Lower leg skin (tissue), 4 donors: ENCODE measurements around the gene FHL2. TPM values are rescaled to one million over a fixed set of nuclear protein-coding genes. Genes with fewer than 3 reads are reported as not detected.

Source experiments
- DNase-seq, 2 donors: peaks; one replicate each; pipeline ENCODE4 v3.0.0-alpha.2; 2019; ENCODE audit warnings: low spot score in 2 of 2
- H3K4me3 ChIP-seq: fragments of 200-600 bp; sonication (generic); 2 replicates; pipeline ENCODE4 v1.5.1; 2017; ENCODE audit warnings: mild to moderate bottlenecking, low read depth; ENCODE audit not compliant: poor library complexity, severe bottlenecking
- POLR2A ChIP-seq, 2 donors: fragments of 450-650 bp; IDR thresholded peaks; one replicate each; pipeline ENCODE4 v1.6.1; 2016 to 2017; ENCODE audit warnings: antibody characterized with exemption in 2 of 2, mild to moderate bottlenecking in 1 of 2, moderate library complexity in 1 of 2
- WGBS, 2 donors: methylation state at CpG; one replicate each; pipeline ENCODE4 v1.1.5; 2018; 5-methylcytosine and 5-hydroxymethylcytosine counted together
- intact Hi-C: fragments of 100-400 bp; cut with DNase I; formaldehyde crosslinking; loops from one replicate; pipeline ENCODE4 v1.15.0; 2023; ENCODE audit warnings: low total_unique reads
- total RNA-seq, 4 donors: library from RNA; depleted of rRNA; stranded (reverse); fragments of >200 nt; gene quantifications; one replicate each; pipeline ENCODE4 v1.1.0, GENCODE V29; 2016
- TF ChIP-seq, protein P1 (sequence below), 3 donors: fragments of 450-650 bp; IDR thresholded peaks; one replicate each; pipeline ENCODE4 v1.5.1; 2016; ENCODE audit warnings: antibody characterized with exemption in 3 of 3, mild to moderate bottlenecking in 3 of 3, moderate library complexity in 2 of 3

The FHL2 gene
- total RNA-seq, 4 donors from 2014 or later, result 48.3 to 67.3 (median 49.3) TPM

DNA sequence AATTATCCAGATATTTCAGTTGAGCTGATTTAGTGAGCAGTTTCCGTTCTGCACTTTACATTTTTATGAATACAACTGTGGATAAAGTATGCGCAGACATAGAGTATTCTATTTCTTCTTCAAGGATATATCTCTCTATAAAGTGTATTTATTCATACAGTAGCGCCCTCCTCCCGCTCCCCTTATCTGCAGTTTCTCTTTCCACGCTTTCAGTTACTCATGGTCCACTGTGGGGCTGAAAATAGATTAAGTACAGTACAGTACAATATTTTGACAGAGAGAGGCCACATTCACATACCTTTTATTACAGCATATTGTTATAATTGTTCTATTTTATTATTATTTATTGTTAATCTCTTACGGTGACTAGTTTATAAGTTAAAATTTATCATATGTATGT is 19.7 kb upstream of the FHL2 start:
- TF ChIP-seq, protein P1, sequence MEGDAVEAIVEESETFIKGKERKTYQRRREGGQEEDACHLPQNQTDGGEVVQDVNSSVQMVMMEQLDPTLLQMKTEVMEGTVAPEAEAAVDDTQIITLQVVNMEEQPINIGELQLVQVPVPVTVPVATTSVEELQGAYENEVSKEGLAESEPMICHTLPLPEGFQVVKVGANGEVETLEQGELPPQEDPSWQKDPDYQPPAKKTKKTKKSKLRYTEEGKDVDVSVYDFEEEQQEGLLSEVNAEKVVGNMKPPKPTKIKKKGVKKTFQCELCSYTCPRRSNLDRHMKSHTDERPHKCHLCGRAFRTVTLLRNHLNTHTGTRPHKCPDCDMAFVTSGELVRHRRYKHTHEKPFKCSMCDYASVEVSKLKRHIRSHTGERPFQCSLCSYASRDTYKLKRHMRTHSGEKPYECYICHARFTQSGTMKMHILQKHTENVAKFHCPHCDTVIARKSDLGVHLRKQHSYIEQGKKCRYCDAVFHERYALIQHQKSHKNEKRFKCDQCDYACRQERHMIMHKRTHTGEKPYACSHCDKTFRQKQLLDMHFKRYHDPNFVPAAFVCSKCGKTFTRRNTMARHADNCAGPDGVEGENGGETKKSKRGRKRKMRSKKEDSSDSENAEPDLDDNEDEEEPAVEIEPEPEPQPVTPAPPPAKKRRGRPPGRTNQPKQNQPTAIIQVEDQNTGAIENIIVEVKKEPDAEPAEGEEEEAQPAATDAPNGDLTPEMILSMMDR (IDR thresholded peaks at IDR 0.05), result no peak
- TF ChIP-seq POLR2A (IDR thresholded peaks at IDR 0.05), result no peak
- no peak for DNase-seq
- no peak overlapping the region for H3K4me3 ChIP-seq
- 96 to 97% methylated on average over 6 of the region's 6 CpGs for WGBS, 2 donors
- intact Hi-C loops, result no loop called here

DNA sequence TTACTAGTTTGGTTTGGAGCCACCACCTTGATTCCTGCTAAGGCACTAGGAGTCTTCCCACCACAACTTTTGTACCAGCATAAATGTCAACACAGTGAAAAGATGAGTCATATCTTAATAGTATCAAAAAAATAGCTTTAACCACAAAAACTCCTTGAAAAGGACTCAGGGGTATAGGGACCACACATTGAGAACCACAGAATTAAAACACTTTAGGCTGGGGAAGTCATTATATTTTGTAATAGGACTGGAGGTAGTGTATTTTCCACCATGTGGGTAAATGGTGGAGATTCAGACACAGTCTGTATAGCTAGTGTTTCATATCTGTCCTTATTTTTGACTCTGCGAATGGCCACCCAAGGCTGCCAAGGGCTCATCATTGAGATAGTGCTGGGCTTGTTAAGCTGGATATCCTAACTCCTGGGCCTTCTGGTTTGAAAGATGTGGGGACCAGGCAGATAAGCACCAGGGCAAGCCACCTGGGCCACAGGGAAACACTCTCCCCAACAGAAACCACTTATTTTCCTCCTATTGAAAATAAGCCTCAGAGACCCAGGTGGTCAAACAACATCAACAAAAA is 19.1 kb upstream of the FHL2 start:
- no peak for TF ChIP-seq POLR2A (IDR thresholded peaks at IDR 0.05)
- TF ChIP-seq, protein P1 (IDR thresholded peaks at IDR 0.05), result no peak
- 87 to 94% methylated on average over 1 of the region's 1 CpG for WGBS, 2 donors
- H3K4me3 ChIP-seq, result no peak overlapping the region
- no peak for DNase-seq
- intact Hi-C loops, result no loop called here

DNA sequence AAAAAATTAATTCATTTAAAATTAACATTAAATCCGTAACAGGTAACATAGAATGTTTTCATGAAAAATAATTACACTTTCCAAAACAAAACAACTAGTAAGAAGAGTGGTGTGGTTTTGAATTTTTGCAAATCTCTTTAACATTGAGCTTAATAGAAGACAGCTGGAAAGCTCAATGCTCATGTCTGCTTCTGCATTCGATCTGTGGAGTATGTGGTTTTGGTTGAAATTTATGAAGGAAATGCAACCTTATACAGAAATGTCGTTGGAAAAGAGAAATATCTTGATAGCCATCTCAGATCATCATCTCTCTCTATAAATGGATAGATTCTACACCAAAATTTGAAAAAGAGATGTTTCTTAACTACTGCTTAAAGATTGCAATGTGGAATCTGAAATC is 17.3 kb upstream of the FHL2 start:
- intact Hi-C loops, result no loop called here
- WGBS, 2 donors, result 65 to 67% methylated on average over 3 of the region's 3 CpGs
- H3K4me3 ChIP-seq, result no peak overlapping the region
- TF ChIP-seq, protein P1 (IDR thresholded peaks at IDR 0.05), result no peak
- TF ChIP-seq POLR2A (IDR thresholded peaks at IDR 0.05), result no peak
- no peak for DNase-seq

DNA sequence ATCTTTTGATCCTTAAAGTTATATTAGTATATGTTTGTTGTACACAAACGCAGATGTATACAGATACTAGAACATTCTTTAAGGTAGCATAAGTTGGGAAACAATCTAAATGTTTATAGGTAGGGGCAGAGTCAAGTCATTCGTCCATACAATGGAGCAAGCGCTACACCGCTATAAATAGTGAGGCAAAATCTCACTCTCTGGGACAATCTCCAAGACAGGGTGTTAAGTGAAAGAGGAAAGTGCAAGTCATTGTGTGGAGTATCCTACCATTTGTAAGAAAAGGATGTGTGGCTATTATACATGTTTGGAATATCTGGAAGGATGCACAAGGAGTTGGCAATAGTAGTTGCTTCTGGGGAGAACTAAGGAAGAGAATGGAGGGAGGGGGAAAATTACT is 16.2 kb upstream of the FHL2 start:
- no peak overlapping the region for H3K4me3 ChIP-seq
- intact Hi-C loops, result no loop called here
- TF ChIP-seq, protein P1 (IDR thresholded peaks at IDR 0.05), result no peak
- TF ChIP-seq POLR2A (IDR thresholded peaks at IDR 0.05), result no peak
- no peak for DNase-seq
- WGBS, 2 donors, result 70 to 91% methylated on average over 4 of the region's 4 CpGs

DNA sequence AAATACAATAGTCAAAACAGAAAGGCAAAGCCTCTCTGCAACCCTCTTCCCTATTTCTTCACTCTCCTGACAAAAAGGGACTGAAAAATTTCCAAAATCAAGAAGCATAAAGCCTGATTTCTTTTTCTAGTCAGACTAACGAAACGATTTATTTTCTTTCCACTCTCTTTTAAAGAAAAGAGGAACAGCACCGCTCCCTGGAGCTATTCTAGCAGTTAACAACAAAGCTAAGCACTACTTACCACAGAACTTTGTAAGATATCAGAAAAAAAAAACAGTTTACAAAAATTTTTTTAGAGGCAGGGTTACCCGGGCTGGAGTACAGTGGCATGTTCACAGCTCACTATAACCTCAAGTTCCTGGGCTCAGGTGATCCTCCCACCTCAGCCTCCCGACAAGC is 14.4 kb upstream of the FHL2 start:
- DNase-seq, result no peak
- TF ChIP-seq, protein P1 (IDR thresholded peaks at IDR 0.05), result no peak
- no peak for TF ChIP-seq POLR2A (IDR thresholded peaks at IDR 0.05)
- intact Hi-C loops, result no loop called here
- no peak overlapping the region for H3K4me3 ChIP-seq
- WGBS, 2 donors, result 47 to 66% methylated on average over 5 of the region's 5 CpGs

DNA sequence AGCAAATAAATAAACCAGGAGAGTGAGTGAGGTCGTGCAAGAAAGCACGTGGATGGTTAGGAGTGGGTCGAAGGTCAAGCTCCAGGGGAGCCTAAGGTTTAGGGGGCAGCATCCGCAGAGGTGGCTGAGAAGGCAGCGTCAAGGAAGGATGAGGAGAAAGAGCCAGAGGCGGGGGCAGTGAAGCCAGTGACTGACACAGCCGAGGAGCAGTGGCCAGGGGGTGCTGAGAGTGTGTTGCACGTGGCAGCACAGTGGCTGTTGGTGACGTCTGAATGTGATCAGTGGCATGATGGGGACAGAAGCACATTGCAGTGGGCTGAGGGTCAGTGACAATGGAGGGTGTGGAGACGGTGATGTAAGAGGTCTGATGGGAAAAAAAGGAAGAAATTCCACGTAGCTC is 13.7 kb upstream of the FHL2 start:
- no peak for DNase-seq
- no peak for TF ChIP-seq POLR2A (IDR thresholded peaks at IDR 0.05)
- TF ChIP-seq, protein P1 (IDR thresholded peaks at IDR 0.05), result no peak
- intact Hi-C loops, result no loop called here
- no peak overlapping the region for H3K4me3 ChIP-seq
- WGBS, 2 donors, result 88 to 89% methylated on average over 11 of the region's 11 CpGs
